ENCODE data around the gene DMTF1. TPM values are rescaled to one million over a fixed set of nuclear protein-coding genes. Genes with fewer than 3 reads are reported as not detected.
"Not testable (repeated sequence)": the region's sequence is repeated elsewhere in the genome, so short reads cannot be mapped to it uniquely, and the experiment has no call there.

Gene DMTF1
- total RNA-seq (2014; rRNA removed; shearing (Covaris generic); ENCODE audit: low replicate concordance) = 94.3 and 179 TPM in 2 replicates

GRCh38 chr7:87152112-87152896, at the start of gene DMTF1:
Gene DMTF1, plus strand, starts transcription at chr7:87152453. Its CDS starts 12,489 bp downstream, at chr7:87164942.
- peak within 1 kb of the TSS; percentile 80 for H3K27ac ChIP-seq (ENCODE audit: low read length)
- no peaks in the 10 kb centered on the region for H3K9me3 ChIP-seq (ENCODE audit: low read length)
- peak within 1 kb of the TSS; percentile 81 for H3K9ac ChIP-seq (ENCODE audit: low read length)
- H3K4me2 ChIP-seq (ENCODE audit: low read depth, low read length, poor library complexity, severe bottlenecking) = peak within 1 kb of the TSS; percentile 87
- peaks cover 44% of the 10 kb centered on the region for H3K4me1 ChIP-seq (ENCODE audit: low read length)
- H3K9me2 ChIP-seq (replicated peaks; ENCODE audit: insufficient read depth, low read length) = no peaks in the 10 kb centered on the region
- H3K36me3 ChIP-seq (ENCODE audit: insufficient read depth, low read length) = peaks cover 19% of the 10 kb centered on the region; the same call in 1 of the 2 replicates
- H3K27me3 ChIP-seq (ENCODE audit: low read length) = no peaks in the 10 kb centered on the region
- H3K79me2 ChIP-seq (ENCODE audit: low read length) = peaks cover 50% of the 10 kb centered on the region
- H3K4me3 ChIP-seq (ENCODE audit: low read length) = peak within 1 kb of the TSS; percentile 89
- peaks cover 36% of the 10 kb centered on the region; the same call in 1 of the 2 replicates for H4K20me1 ChIP-seq (ENCODE audit: insufficient read depth, low read depth, low read length)
- peak within 1 kb of the TSS; percentile 92 for H2AFZ ChIP-seq (ENCODE audit: low read length)
- DNase-seq = peak; percentile 96

- H3K9me2 ChIP-seq (replicated peaks; ENCODE audit: insufficient read depth, low read length) = no peaks in the 10 kb centered on the region
- H3K9me3 ChIP-seq (ENCODE audit: low read length) = no peaks in the 10 kb centered on the region
- H3K4me3 ChIP-seq (ENCODE audit: low read length) = no peak overlapping the region
- H3K27me3 ChIP-seq (ENCODE audit: low read length) = no peaks in the 10 kb centered on the region
- no peaks in the 10 kb centered on the region for H3K4me1 ChIP-seq (ENCODE audit: low read length)
- H4K20me1 ChIP-seq (ENCODE audit: insufficient read depth, low read depth, low read length) = no peaks in the 10 kb centered on the region
- no peak overlapping the region for H3K4me2 ChIP-seq (ENCODE audit: low read depth, low read length, poor library complexity, severe bottlenecking)
- no peak overlapping the region for H2AFZ ChIP-seq (ENCODE audit: low read length)
- no peak for DNase-seq
- H3K79me2 ChIP-seq (ENCODE audit: low read length) = no peaks in the 10 kb centered on the region
- H3K36me3 ChIP-seq (ENCODE audit: insufficient read depth, low read length) = no peaks in the 10 kb centered on the region
- no peak overlapping the region for H3K27ac ChIP-seq (ENCODE audit: low read length)
- no peak overlapping the region for H3K9ac ChIP-seq (ENCODE audit: low read length)
These were observed 46.9 kb upstream of the DMTF1 start for GRCh38 chr7:87105401-87105800.

GRCh38 chr7:87106974-87107612, 45.2 kb upstream of the DMTF1 start:
- Histone ChIP-seq H3K9me2 (replicated peaks; ENCODE audit: insufficient read depth, low read length) (no peaks in the 10 kb centered on the region), H3K4me1 (ENCODE audit: low read length) (no peaks in the 10 kb centered on the region), H3K27ac (ENCODE audit: low read length) (no peak overlapping the region), H4K20me1 (ENCODE audit: insufficient read depth, low read depth, low read length) (no peaks in the 10 kb centered on the region), H3K4me3 (ENCODE audit: low read length) (no peak overlapping the region), H3K9ac (ENCODE audit: low read length) (no peak overlapping the region), H2AFZ (ENCODE audit: low read length) (no peak overlapping the region), H3K36me3 (ENCODE audit: insufficient read depth, low read length) (no peaks in the 10 kb centered on the region), H3K79me2 (ENCODE audit: low read length) (no peaks in the 10 kb centered on the region), H3K9me3 (ENCODE audit: low read length) (no peaks in the 10 kb centered on the region), H3K27me3 (ENCODE audit: low read length) (no peaks in the 10 kb centered on the region), H3K4me2 (ENCODE audit: low read depth, low read length, poor library complexity, severe bottlenecking) (no peak overlapping the region)
- no peak for DNase-seq

- H3K9ac ChIP-seq (ENCODE audit: low read length) = no peak overlapping the region
- H3K27ac ChIP-seq (ENCODE audit: low read length) = no peak overlapping the region
- H3K9me3 ChIP-seq (ENCODE audit: low read length) = no peaks in the 10 kb centered on the region
- H3K36me3 ChIP-seq (ENCODE audit: insufficient read depth, low read length) = no peaks in the 10 kb centered on the region
- H2AFZ ChIP-seq (ENCODE audit: low read length) = no peak overlapping the region
- DNase-seq = no peak
- H3K79me2 ChIP-seq (ENCODE audit: low read length) = no peaks in the 10 kb centered on the region
- no peak overlapping the region for H3K4me3 ChIP-seq (ENCODE audit: low read length)
- no peak overlapping the region for H3K4me2 ChIP-seq (ENCODE audit: low read depth, low read length, poor library complexity, severe bottlenecking)
- H3K27me3 ChIP-seq (ENCODE audit: low read length) = no peaks in the 10 kb centered on the region
- no peaks in the 10 kb centered on the region for H4K20me1 ChIP-seq (ENCODE audit: insufficient read depth, low read depth, low read length)
- no peaks in the 10 kb centered on the region for H3K4me1 ChIP-seq (ENCODE audit: low read length)
- H3K9me2 ChIP-seq (replicated peaks; ENCODE audit: insufficient read depth, low read length) = no peaks in the 10 kb centered on the region
These were observed 44.1 kb upstream of the DMTF1 start for GRCh38 chr7:87107949-87108776.

GRCh38 chr7:87110778-87111177, 41.5 kb upstream of the DMTF1 start:
- Histone ChIP-seq H3K4me2 (ENCODE audit: low read depth, low read length, poor library complexity, severe bottlenecking) (no peak overlapping the region), H3K27ac (ENCODE audit: low read length) (no peak overlapping the region), H2AFZ (ENCODE audit: low read length) (no peak overlapping the region), H4K20me1 (ENCODE audit: insufficient read depth, low read depth, low read length) (no peaks in the 10 kb centered on the region), H3K27me3 (ENCODE audit: low read length) (no peaks in the 10 kb centered on the region), H3K4me1 (ENCODE audit: low read length) (no peaks in the 10 kb centered on the region), H3K79me2 (ENCODE audit: low read length) (no peaks in the 10 kb centered on the region), H3K36me3 (ENCODE audit: insufficient read depth, low read length) (no peaks in the 10 kb centered on the region), H3K9ac (ENCODE audit: low read length) (no peak overlapping the region), H3K9me2 (replicated peaks; ENCODE audit: insufficient read depth, low read length) (no peaks in the 10 kb centered on the region), H3K9me3 (ENCODE audit: low read length) (no peaks in the 10 kb centered on the region), H3K4me3 (ENCODE audit: low read length) (no peak overlapping the region)
- DNase-seq = no peak

- no peak overlapping the region for H3K4me3 ChIP-seq (ENCODE audit: low read length)
- no peaks in the 10 kb centered on the region for H3K9me2 ChIP-seq (replicated peaks; ENCODE audit: insufficient read depth, low read length)
- no peak overlapping the region for H3K27ac ChIP-seq (ENCODE audit: low read length)
- no peaks in the 10 kb centered on the region for H4K20me1 ChIP-seq (ENCODE audit: insufficient read depth, low read depth, low read length)
- no peak overlapping the region for H2AFZ ChIP-seq (ENCODE audit: low read length)
- no peaks in the 10 kb centered on the region for H3K4me1 ChIP-seq (ENCODE audit: low read length)
- no peak overlapping the region for H3K4me2 ChIP-seq (ENCODE audit: low read depth, low read length, poor library complexity, severe bottlenecking)
- no peaks in the 10 kb centered on the region for H3K9me3 ChIP-seq (ENCODE audit: low read length)
- H3K79me2 ChIP-seq (ENCODE audit: low read length) = no peaks in the 10 kb centered on the region
- H3K27me3 ChIP-seq (ENCODE audit: low read length) = no peaks in the 10 kb centered on the region
- no peak overlapping the region for H3K9ac ChIP-seq (ENCODE audit: low read length)
- DNase-seq = no peak
- H3K36me3 ChIP-seq (ENCODE audit: insufficient read depth, low read length) = no peaks in the 10 kb centered on the region
These were observed 40.4 kb upstream of the DMTF1 start for GRCh38 chr7:87111877-87112276.

- Histone ChIP-seq H3K9me2 (replicated peaks; ENCODE audit: insufficient read depth, low read length) (no peaks in the 10 kb centered on the region), H3K9ac (ENCODE audit: low read length) (no peak overlapping the region), H3K4me2 (ENCODE audit: low read depth, low read length, poor library complexity, severe bottlenecking) (no peak overlapping the region)
These were observed 39.2 kb upstream of the DMTF1 start for GRCh38 chr7:87113077-87113476.

GRCh38 chr7:87113904-87114303, 38.3 kb upstream of the DMTF1 start:
- not testable (repeated sequence) for H2AFZ ChIP-seq (ENCODE audit: low read length); H4K20me1 ChIP-seq (ENCODE audit: insufficient read depth, low read depth, low read length); H3K27me3 ChIP-seq (ENCODE audit: low read length); H3K4me2 ChIP-seq (ENCODE audit: low read depth, low read length, poor library complexity, severe bottlenecking); H3K4me3 ChIP-seq (ENCODE audit: low read length); H3K4me1 ChIP-seq (ENCODE audit: low read length); DNase-seq; H3K27ac ChIP-seq (ENCODE audit: low read length); H3K36me3 ChIP-seq (ENCODE audit: insufficient read depth, low read length); H3K9me3 ChIP-seq (ENCODE audit: low read length); H3K9me2 ChIP-seq (replicated peaks; ENCODE audit: insufficient read depth, low read length); H3K9ac ChIP-seq (ENCODE audit: low read length); H3K79me2 ChIP-seq (ENCODE audit: low read length)

More at GRCh38 chr7:87113077-87113476, 39.2 kb upstream of the DMTF1 start:
- Histone ChIP-seq H4K20me1 (ENCODE audit: insufficient read depth, low read depth, low read length) (no peaks in the 10 kb centered on the region), H2AFZ (ENCODE audit: low read length) (no peak overlapping the region), H3K79me2 (ENCODE audit: low read length) (no peaks in the 10 kb centered on the region), H3K4me3 (ENCODE audit: low read length) (no peak overlapping the region), H3K9me3 (ENCODE audit: low read length) (no peaks in the 10 kb centered on the region), H3K27me3 (ENCODE audit: low read length) (no peaks in the 10 kb centered on the region), H3K36me3 (ENCODE audit: insufficient read depth, low read length) (no peaks in the 10 kb centered on the region), H3K27ac (ENCODE audit: low read length) (no peak overlapping the region), H3K4me1 (ENCODE audit: low read length) (no peaks in the 10 kb centered on the region)
- DNase-seq = no peak
